Subcutaneous adipose tissue (tissue), 4 donors: ENCODE measurements around the gene CCDC124. TPM values are rescaled to one million over a fixed set of nuclear protein-coding genes. Genes with fewer than 3 reads are reported as not detected.

Source experiments
- total RNA-seq, 4 donors: library from RNA; depleted of rRNA; stranded (reverse); fragments of >200 nt; gene quantifications; one replicate each; pipeline ENCODE4 v1.1.0, GENCODE V29; 2016
- TF ChIP-seq, protein P1 (sequence below): fragments of 450-650 bp; IDR thresholded peaks from one replicate; pipeline ENCODE4 v1.5.1; 2016; ENCODE audit warnings: low read depth, mild to moderate bottlenecking, control low read depth, antibody characterized with exemption, moderate library complexity

CCDC124 gene
- total RNA-seq, 4 donors from 2014 or later, result 33.4 to 54.3 (median 42.7) TPM

DNA sequence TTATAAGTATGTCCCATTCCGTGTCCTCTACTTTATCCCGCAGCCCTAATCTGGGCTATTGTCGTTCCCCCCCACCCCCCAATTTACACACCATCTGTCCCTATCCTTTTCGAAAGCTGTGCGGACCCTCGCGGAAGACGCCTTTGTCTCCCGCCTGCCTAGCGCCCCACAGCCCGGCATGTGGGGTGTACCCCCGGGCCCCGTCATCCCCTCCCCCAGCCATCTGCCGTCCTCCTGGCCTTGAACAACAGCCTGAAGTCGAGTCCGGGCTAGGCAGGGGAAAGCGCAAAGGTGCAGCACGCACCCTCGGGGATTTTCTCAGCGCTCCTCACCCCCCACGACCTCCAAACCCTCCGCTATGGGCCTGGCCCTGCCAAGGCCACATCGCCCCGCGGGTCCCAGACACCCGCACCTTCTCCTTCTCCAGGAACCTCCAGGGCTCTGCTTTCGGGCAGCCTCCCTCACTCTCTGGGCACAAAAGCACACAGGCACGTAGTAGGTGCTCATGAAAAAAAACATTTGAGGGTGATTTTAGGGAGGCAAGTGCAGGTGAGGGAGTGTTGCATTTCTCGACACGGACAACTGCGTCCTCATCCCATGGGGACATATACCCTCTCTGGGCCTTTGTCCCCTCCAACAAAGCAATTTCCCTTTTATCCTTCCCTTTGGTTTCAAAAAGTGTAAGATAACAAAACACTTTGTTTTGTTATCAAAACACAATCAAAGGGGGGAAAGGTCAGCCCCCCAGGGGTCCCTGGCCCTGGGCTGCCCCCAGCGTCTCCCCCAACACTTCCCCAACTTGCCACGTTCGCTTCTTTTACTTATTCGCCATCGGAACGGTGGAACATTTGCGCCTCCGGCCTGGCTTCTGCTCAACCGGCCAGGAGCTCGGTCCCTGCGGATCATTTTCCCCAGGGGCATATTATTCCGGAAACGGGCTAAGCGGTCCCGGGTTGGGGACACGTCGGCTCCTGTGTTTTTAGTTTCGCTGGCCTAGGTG, 16.4 kb downstream of the CCDC124 start:
- TF ChIP-seq, protein P1, sequence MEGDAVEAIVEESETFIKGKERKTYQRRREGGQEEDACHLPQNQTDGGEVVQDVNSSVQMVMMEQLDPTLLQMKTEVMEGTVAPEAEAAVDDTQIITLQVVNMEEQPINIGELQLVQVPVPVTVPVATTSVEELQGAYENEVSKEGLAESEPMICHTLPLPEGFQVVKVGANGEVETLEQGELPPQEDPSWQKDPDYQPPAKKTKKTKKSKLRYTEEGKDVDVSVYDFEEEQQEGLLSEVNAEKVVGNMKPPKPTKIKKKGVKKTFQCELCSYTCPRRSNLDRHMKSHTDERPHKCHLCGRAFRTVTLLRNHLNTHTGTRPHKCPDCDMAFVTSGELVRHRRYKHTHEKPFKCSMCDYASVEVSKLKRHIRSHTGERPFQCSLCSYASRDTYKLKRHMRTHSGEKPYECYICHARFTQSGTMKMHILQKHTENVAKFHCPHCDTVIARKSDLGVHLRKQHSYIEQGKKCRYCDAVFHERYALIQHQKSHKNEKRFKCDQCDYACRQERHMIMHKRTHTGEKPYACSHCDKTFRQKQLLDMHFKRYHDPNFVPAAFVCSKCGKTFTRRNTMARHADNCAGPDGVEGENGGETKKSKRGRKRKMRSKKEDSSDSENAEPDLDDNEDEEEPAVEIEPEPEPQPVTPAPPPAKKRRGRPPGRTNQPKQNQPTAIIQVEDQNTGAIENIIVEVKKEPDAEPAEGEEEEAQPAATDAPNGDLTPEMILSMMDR, result no peak

DNA sequence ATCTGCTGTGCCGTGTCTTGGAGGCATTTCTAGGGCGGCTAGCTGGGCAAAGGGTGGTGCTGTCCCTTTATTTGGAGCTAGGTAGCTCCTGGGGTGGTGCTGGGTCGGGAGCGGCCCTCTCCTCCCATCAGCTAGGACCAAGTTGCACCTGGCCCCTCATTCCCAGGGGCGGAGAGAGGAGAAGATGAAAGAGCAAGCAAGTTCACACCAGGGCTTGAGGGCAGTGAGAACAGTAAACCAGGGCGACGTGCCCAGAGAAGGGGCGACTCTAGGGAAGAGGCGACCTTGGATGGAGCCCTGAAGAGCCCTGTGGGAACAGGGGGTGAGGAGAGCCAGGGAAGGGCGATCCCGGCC, 17.1 kb downstream of the CCDC124 start:
- TF ChIP-seq, protein P1, result no peak

DNA sequence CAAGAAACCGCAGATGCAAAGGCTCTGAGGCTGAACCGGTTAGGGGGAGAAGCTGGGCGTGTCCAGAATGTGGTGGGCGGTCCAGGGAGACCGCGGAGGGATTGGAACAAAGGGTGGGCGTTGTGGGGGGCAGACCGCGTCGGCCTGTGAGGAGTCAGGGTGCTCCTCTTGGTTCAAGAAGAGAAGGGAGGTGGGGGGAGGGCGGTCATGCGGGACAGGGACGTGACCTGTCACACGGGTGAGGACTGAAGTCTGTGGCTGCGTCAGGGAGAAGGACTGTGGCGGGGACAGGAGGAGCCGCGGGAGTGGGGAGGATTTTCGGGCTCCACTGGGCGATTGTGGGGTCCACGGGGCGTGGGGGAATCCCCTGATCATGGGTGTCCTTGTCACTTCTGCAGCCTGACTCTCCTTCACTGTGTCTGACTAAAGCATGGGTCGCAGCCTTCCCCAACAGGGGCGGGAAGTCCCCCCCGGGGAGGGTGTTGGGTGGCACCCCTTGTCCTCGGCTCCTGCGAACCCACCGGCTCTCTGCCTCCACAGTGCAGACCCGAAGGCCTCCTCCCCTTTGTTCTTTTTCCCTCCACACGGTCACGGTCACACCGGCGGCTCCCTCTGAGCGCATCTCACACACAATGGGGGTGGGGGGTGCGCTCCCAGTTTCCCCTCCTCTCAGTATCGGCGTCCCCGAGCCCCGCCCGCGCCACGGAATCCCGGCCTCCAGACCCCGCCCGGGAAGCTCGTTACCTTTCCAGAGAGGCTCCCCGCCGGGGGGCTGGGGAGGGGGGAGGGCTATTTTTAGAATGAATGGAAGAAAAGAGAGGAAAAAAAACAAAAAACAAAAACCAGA, 17.7 kb downstream of the CCDC124 start:
- TF ChIP-seq, protein P1, result no peak

DNA sequence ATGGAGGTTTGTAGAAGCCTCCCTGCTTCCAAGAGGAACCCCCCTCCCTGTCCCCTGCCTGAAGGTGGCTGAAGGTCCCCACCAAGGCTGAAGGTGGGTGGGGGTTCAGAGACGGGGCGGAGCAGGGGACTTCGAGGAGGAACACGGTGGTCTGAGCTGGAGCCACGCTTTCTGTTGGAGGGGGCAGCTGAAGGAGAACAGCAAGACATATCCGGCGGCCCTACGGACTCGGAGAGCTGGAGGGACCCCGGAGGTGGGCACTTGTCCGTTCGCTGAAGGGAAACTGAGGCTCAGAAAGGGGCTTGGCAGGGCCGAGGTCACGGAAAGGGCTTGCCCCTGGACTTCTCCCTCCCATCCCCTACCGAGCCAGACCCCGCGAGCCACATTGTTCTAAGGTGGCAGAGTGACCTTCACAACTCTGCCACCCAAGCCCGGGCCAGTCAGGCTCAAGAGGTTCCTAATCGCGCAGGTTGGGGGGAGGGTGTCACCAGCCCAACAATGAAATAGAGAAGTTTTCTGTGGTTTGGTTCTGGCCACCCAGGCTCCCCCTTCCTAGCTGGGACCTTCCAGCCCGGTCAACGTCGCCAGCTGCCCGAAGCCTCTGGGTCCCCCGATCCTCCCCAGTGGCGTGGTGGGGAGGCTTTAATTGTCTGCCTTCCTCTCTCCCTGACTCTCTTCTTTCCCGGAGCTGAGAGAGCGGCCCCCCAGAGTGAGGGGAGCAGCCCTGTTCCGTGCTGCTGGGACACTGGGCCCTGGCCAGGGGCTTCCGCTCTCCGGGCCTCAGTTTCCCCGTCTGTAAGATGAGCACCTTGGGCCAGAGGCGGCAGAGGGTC, 18.6 kb downstream of the CCDC124 start:
- TF ChIP-seq, protein P1, result no peak

DNA sequence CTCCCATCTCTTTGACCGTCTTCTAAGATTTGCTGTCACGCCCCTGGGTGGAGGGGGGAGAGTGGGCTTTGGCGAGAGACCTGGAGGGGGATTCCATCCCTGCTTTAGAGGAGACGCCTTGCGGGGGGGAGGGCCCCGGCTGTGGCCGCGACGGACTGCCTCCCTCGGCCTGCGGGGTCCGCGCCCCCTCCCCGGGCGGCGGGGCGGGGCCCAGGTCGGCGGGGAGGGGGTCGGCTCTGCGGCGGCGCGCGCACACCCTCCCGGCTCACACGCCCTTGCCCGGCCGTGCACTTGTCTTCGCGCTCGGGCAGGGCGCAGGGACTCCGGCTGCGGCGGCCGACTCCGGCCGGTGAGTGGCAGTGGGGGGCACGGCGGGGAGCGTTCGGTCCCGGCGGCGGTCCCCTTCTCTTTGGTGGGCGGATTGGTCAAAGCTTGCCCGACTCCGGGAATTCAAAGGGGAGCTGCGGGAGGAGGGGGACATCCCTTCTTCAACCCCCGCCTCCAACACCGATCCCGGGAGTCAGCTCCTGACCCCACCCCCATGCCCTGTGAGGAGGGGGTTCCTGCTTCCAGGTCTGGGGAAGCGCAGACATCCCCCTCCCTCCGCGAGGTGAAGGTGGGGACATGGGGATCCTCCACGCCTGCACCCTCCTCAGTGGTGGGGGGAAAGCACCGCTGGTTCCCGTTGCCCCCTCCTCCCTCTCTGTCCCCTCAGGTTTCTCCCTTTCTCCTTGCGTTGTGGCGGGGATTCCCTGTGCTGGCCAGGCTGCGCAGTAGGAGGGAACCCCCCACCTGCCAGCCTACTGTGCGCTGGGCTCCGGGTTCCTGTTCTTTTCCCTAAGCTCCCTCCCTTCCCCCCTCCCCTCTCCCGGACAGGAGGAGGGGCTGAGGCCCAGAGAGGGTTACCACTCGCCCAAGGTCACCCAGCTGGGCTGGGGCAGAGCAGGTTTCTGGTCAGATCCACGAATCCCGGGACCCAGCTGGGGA, 19.5 kb downstream of the CCDC124 start:
- TF ChIP-seq, protein P1, result no peak

DNA sequence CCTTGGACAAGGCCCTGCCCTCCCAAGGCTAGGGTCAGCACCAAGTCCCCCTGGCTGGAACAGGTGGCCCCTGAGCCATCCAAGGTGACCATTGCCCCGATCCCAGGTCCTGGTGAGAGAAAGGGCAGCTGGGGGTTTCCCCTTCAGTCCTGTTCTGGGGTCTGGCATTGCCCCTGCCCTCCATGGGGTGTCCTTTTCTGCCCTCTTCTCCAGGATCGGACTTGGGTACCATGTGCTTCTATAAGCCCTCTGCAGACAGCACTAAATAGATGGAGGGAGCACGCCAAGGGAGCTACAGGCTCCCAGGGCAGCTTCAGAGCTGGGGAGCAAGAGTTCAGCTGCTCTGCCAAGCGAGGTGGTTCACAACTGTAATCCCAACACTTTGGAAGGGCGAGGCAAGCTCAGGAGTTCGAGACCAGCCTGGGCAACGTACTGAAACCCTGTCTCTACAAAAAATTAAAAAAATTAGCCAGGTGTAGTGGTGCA, 20.5 kb downstream of the CCDC124 start:
- TF ChIP-seq, protein P1, result no peak
